Activated CD8-positive, alpha-beta memory T cell treated with anti-CD3 and anti-CD28 coated beads, Interleukin-2, amount 50 U/mL, for 1 hour (primary cell): ENCODE results near the gene CFAP410.
"Not testable (repeated sequence)": the region's sequence is repeated elsewhere in the genome, so short reads cannot be mapped to it uniquely, and the experiment has no call there.

Experiments
- DNase-seq: peaks from one replicate; pipeline ENCODE4 v3.0.0-alpha.2; 2020; ENCODE audit errors: extremely low read depth

Gene CFAP410

GRCh38 chr21:44368711-44369446, 29.7 kb upstream of the CFAP410 start:
- DNase-seq, result no peak

GRCh38 chr21:44366586-44367211, 27.5 kb upstream of the CFAP410 start:
- DNase-seq, result no peak

- no peak for DNase-seq
Measured at GRCh38 chr21:44365967-44366585, 26.9 kb upstream of the CFAP410 start.

GRCh38 chr21:44365251-44365966, 26.2 kb upstream of the CFAP410 start:
- DNase-seq, result no peak

- no peak for DNase-seq
Measured at GRCh38 chr21:44364151-44365053, 25.2 kb upstream of the CFAP410 start.

- DNase-seq, result no peak
Measured at GRCh38 chr21:44363278-44363677, 24.1 kb upstream of the CFAP410 start.

- DNase-seq, result not testable (repeated sequence)
Measured at GRCh38 chr21:44361903-44362302, 22.7 kb upstream of the CFAP410 start.

GRCh38 chr21:44360159-44360558, 21.0 kb upstream of the CFAP410 start:
- no peak for DNase-seq

- DNase-seq, result no peak
Measured at GRCh38 chr21:44359396-44359795, 20.2 kb upstream of the CFAP410 start.

- no peak for DNase-seq
Measured at GRCh38 chr21:44357064-44357837, 18.1 kb upstream of the CFAP410 start.

- no peak for DNase-seq
Measured at GRCh38 chr21:44356636-44357035, 17.4 kb upstream of the CFAP410 start.

- no peak for DNase-seq
Measured at GRCh38 chr21:44356160-44356559, 17.0 kb upstream of the CFAP410 start.

GRCh38 chr21:44354775-44355771, 15.9 kb upstream of the CFAP410 start:
- DNase-seq, result no peak

- no peak for DNase-seq
Measured at GRCh38 chr21:44354001-44354405, 14.8 kb upstream of the CFAP410 start.

GRCh38 chr21:44353191-44353970, 14.2 kb upstream of the CFAP410 start, which contains the start of gene TRPM2:
Gene TRPM2, plus strand, starts transcription at chr21:44353621. Its CDS starts 80 bp downstream, at chr21:44353701.
- DNase-seq, result no peak

- no peak for DNase-seq
Measured at GRCh38 chr21:44352253-44352860, 13.2 kb upstream of the CFAP410 start.

GRCh38 chr21:44351535-44352252, 12.5 kb upstream of the CFAP410 start:
- no peak for DNase-seq
